ENCODE results near the gene TNP1. TPM values are rescaled to one million over a fixed set of nuclear protein-coding genes. Genes with fewer than 3 reads are reported as not detected.

Gene TNP1
- total RNA-seq, result not detected in 2 replicates
- not detected in 2 replicates for polyA plus RNA-seq

DNA sequence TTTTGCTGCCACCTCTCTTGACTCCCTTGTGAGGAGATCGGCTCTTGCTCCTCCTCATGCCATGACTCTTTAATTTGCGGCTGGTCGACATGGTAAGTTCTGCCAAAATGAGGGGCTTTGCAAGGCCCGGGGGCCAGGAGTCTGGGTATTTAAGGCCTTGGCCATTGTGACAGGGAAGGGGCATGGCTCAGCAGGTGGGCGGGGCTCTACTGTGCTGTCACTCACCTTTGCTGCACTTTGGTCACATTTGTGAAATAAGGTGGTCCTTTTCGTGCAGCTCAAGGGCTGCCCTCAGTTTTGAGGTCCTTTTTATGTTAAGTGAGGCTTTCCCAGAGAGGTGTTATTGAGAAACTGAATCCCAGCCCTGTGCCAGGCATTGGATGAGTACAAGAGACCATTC lies at the start of gene TNP1:
TNP1 (minus strand) TSS at position 121 of the 400 bp plus-strand sequence; CDS start at position 91, 30 bp downstream.
- H3K79me2 ChIP-seq, result no peaks in the 10 kb centered on the region
- TF ChIP-seq EZH2 (IDR thresholded peaks at IDR 0.05; ENCODE audit: borderline replicate concordance) (no peak), EZH2phosphoT487 (IDR thresholded peaks at IDR 0.05; ENCODE audit: low read depth, severe bottlenecking, unreplicated experiment) (no peak), CTCF (IDR thresholded peaks at IDR 0.05; ENCODE audit: poor library complexity) (no peak)
- H2AFZ ChIP-seq, result no peak within 1 kb of the TSS
- H3K4me3 ChIP-seq, result no peak within 1 kb of the TSS
- no peaks in the 10 kb centered on the region for H3K9me2 ChIP-seq (replicated peaks; ENCODE audit: insufficient read depth)
- WGBS (ENCODE audit: low lambda C conversion rate, missing lambda C conversion rate), result 96% methylated on average over 6 of the region's 6 CpGs
- H3K36me3 ChIP-seq (replicated peaks; ENCODE audit: insufficient read depth, low read depth), result no peaks in the 10 kb centered on the region
- no peaks in the 10 kb centered on the region for H3K27me3 ChIP-seq
- peaks cover 27% of the 10 kb centered on the region for H3K4me1 ChIP-seq (ENCODE audit: insufficient read depth)
- no peaks in the 10 kb centered on the region for H4K20me1 ChIP-seq (ENCODE audit: insufficient read depth, poor library complexity, severe bottlenecking)
- no peak within 1 kb of the TSS for H3K27ac ChIP-seq
- H3K9me3 ChIP-seq (ENCODE audit: low read depth), result no peaks in the 10 kb centered on the region
- no peak for DNase-seq (ENCODE audit: low spot score)
- H3K4me2 ChIP-seq, result no peak within 1 kb of the TSS

- Histone ChIP-seq H3K4me3 (no peak overlapping the region), H2AFZ (no peak overlapping the region), H3K4me2 (no peak overlapping the region), H3K79me2 (no peaks in the 10 kb centered on the region), H3K9me3 (ENCODE audit: low read depth) (no peaks in the 10 kb centered on the region), H3K27ac (no peak overlapping the region), H3K4me1 (ENCODE audit: insufficient read depth) (no peaks in the 10 kb centered on the region), H3K27me3 (no peaks in the 10 kb centered on the region), H4K20me1 (ENCODE audit: insufficient read depth, poor library complexity, severe bottlenecking) (no peaks in the 10 kb centered on the region), H3K36me3 (replicated peaks; ENCODE audit: insufficient read depth, low read depth) (no peaks in the 10 kb centered on the region), H3K9me2 (replicated peaks; ENCODE audit: insufficient read depth) (no peaks in the 10 kb centered on the region)
- no peak for DNase-seq (ENCODE audit: low spot score)
- WGBS (ENCODE audit: low lambda C conversion rate, missing lambda C conversion rate), result 81% methylated on average over 6 of the region's 6 CpGs
- TF ChIP-seq EZH2 (IDR thresholded peaks at IDR 0.05; ENCODE audit: borderline replicate concordance), result no peak
- no peak for TF ChIP-seq EZH2phosphoT487 (IDR thresholded peaks at IDR 0.05; ENCODE audit: low read depth, severe bottlenecking, unreplicated experiment)
- no peak for TF ChIP-seq CTCF (IDR thresholded peaks at IDR 0.05; ENCODE audit: poor library complexity)
These were observed 48.4 kb upstream of the TNP1 start for GRCh38 chr2:216908300-216908699.

DNA sequence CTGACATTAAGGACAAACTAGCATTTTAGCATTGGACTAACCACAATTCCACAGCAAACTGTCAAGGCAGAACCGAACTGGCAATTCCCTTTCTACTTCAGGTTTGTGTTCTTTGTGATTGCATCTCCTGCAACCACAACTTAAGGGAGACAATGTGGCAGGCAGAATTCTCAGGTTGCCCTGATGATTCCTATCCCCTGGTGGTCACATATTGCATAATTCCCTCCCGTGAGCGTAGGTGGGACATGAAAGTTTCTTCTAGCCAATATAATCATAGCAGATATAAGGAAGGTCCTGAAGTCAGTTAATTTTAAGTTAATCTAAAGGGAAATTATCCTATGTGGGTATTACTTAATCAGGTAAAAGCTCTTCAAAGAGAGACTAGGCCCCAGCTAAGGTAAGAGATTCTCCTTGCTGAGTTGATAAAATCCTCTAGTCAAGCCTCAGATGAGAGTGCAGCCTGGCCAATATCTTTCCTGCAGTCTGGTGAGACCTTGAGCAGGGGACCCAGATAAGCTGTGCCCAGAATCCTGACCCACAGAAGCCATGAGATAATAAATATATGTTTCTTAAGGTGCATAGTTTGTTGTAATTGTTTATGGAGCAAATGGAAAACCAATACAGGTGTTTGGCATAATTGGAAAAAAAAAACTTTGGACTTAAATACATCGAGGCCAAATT lies 45.9 kb upstream of the TNP1 start:
- Histone ChIP-seq H2AFZ (no peak overlapping the region), H4K20me1 (ENCODE audit: insufficient read depth, poor library complexity, severe bottlenecking) (no peaks in the 10 kb centered on the region), H3K4me3 (no peak overlapping the region), H3K9me3 (ENCODE audit: low read depth) (no peaks in the 10 kb centered on the region), H3K27me3 (no peaks in the 10 kb centered on the region), H3K27ac (no peak overlapping the region), H3K36me3 (replicated peaks; ENCODE audit: insufficient read depth, low read depth) (no peaks in the 10 kb centered on the region), H3K4me1 (ENCODE audit: insufficient read depth) (no peaks in the 10 kb centered on the region), H3K4me2 (no peak overlapping the region), H3K9me2 (replicated peaks; ENCODE audit: insufficient read depth) (no peaks in the 10 kb centered on the region), H3K79me2 (no peaks in the 10 kb centered on the region)
- WGBS (ENCODE audit: low lambda C conversion rate, missing lambda C conversion rate), result 82% methylated on average over 4 of the region's 4 CpGs
- TF ChIP-seq EZH2phosphoT487 (IDR thresholded peaks at IDR 0.05; ENCODE audit: low read depth, severe bottlenecking, unreplicated experiment) (no peak), EZH2 (IDR thresholded peaks at IDR 0.05; ENCODE audit: borderline replicate concordance) (no peak), CTCF (IDR thresholded peaks at IDR 0.05; ENCODE audit: poor library complexity) (no peak)
- DNase-seq (ENCODE audit: low spot score), result no peak

Measured in hepatocyte (in vitro differentiated cells).